Ishikawa (cell line): ENCODE results near the gene PPP1R27.

Experiments used
- CEBPB ChIP-seq: IDR thresholded peaks from 2 replicates; pipeline ENCODE4 v1.6.1; 2012
- CREB1 ChIP-seq: IDR thresholded peaks from 2 replicates; pipeline ENCODE4 v1.6.1; 2012; ENCODE audit warnings: low read depth
- EGR1 ChIP-seq: IDR thresholded peaks from 2 replicates; pipeline ENCODE4 v1.6.1; 2012
- EP300 ChIP-seq: IDR thresholded peaks from 2 replicates; pipeline ENCODE4 v1.6.1; 2012; ENCODE audit warnings: borderline replicate concordance
- FOXM1 ChIP-seq: IDR thresholded peaks from 2 replicates; pipeline ENCODE4 v1.6.1; 2012; ENCODE audit warnings: low read depth, borderline replicate concordance
- NFIC ChIP-seq: IDR thresholded peaks from 2 replicates; pipeline ENCODE4 v1.6.1; 2012
- RAD21 ChIP-seq: IDR thresholded peaks from 2 replicates; pipeline ENCODE4 v1.6.1; 2012; ENCODE audit warnings: low read depth
- TAF1 ChIP-seq: IDR thresholded peaks from 2 replicates; pipeline ENCODE4 v1.6.1; 2012; ENCODE audit warnings: low read depth, mild to moderate bottlenecking
- TCF12 ChIP-seq: IDR thresholded peaks from 2 replicates; pipeline ENCODE4 v1.6.1; 2012; ENCODE audit warnings: low read depth
- TEAD4 ChIP-seq: IDR thresholded peaks from 2 replicates; pipeline ENCODE4 v1.6.1; 2012
- USF1 ChIP-seq: IDR thresholded peaks from 2 replicates; pipeline ENCODE4 v1.6.1; 2012
- YY1 ChIP-seq: IDR thresholded peaks from 2 replicates; pipeline ENCODE4 v1.6.1; 2012; ENCODE audit warnings: low read depth
- ZBTB7A ChIP-seq: IDR thresholded peaks from 2 replicates; pipeline ENCODE4 v1.6.1; 2012; ENCODE audit warnings: low read depth
- TF ChIP-seq, protein P1 (sequence below): IDR thresholded peaks from 2 replicates; pipeline ENCODE4 v1.6.1; 2012
- TF ChIP-seq, protein P2 (sequence below): IDR thresholded peaks from 2 replicates; pipeline ENCODE4 v1.6.1; 2012; ENCODE audit warnings: low read depth, mild to moderate bottlenecking

PPP1R27 gene

GRCh38 chr17:81817758-81818147 is 17.1 kb downstream of the PPP1R27 start:
- TF ChIP-seq USF1: no peak
- TF ChIP-seq, protein P1, sequence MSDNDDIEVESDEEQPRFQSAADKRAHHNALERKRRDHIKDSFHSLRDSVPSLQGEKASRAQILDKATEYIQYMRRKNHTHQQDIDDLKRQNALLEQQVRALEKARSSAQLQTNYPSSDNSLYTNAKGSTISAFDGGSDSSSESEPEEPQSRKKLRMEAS: no peak

- TF ChIP-seq EP300 (no peak), RAD21 (no peak), CEBPB (no peak), TCF12 (no peak), FOXM1 (no peak), CREB1 (no peak), EGR1 (no peak), YY1 (no peak), TAF1 (no peak), NFIC (no peak), ZBTB7A (no peak), TEAD4 (no peak), USF1 (no peak)
- TF ChIP-seq, protein P1: no peak
- TF ChIP-seq, protein P2, sequence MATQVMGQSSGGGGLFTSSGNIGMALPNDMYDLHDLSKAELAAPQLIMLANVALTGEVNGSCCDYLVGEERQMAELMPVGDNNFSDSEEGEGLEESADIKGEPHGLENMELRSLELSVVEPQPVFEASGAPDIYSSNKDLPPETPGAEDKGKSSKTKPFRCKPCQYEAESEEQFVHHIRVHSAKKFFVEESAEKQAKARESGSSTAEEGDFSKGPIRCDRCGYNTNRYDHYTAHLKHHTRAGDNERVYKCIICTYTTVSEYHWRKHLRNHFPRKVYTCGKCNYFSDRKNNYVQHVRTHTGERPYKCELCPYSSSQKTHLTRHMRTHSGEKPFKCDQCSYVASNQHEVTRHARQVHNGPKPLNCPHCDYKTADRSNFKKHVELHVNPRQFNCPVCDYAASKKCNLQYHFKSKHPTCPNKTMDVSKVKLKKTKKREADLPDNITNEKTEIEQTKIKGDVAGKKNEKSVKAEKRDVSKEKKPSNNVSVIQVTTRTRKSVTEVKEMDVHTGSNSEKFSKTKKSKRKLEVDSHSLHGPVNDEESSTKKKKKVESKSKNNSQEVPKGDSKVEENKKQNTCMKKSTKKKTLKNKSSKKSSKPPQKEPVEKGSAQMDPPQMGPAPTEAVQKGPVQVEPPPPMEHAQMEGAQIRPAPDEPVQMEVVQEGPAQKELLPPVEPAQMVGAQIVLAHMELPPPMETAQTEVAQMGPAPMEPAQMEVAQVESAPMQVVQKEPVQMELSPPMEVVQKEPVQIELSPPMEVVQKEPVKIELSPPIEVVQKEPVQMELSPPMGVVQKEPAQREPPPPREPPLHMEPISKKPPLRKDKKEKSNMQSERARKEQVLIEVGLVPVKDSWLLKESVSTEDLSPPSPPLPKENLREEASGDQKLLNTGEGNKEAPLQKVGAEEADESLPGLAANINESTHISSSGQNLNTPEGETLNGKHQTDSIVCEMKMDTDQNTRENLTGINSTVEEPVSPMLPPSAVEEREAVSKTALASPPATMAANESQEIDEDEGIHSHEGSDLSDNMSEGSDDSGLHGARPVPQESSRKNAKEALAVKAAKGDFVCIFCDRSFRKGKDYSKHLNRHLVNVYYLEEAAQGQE: no peak
Measured at GRCh38 chr17:81815646-81815986, 19.2 kb downstream of the PPP1R27 start.

DNA sequence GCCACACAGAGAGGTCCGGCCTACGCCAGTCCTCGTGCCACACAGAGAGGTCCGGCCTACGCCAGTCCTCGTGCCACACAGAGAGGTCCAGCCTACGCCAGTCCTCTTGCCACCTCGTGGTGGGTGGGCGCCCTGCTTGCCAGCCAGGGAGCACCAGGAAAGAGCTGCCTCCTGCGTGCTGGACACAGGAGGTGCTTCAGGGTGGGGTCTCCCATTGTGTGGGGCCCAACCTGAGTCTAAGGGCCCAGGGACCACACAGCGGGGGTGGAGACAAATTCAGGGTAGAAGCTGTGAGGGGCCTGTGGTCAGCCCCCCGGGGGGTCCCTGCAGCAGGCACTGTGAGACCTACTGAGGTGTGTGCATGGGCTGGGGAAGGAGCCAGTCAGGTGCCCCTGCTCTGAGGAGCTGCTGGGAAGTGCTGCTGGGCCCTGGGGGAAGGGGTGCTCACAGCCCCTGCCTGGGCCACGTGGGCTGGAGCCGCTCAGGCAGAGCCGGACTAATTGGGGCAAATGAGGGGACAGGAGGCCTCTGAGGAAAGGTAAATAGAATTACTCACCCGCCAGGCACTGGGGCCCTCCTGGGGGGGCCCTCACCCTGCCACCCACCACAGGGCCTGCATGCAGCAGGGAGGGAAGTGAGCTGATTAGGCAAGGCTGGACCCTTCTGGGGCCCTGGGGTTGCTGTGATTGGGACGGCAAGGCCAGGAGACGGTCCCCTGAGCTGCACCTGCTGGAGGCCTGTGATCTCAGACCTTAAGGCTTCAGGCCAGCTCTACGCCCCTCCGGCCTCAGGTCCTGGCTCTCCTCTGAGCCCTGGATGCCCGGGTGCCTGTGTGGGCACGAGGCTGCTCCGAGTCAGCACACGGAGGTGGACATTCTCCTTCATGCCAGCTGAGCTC is 19.9 kb downstream of the PPP1R27 start:
- TF ChIP-seq, protein P1: no peak; the same call in 1 of the 2 replicates
- peak; percentile 35; the same call in 1 of the 2 replicates for TF ChIP-seq USF1

DNA sequence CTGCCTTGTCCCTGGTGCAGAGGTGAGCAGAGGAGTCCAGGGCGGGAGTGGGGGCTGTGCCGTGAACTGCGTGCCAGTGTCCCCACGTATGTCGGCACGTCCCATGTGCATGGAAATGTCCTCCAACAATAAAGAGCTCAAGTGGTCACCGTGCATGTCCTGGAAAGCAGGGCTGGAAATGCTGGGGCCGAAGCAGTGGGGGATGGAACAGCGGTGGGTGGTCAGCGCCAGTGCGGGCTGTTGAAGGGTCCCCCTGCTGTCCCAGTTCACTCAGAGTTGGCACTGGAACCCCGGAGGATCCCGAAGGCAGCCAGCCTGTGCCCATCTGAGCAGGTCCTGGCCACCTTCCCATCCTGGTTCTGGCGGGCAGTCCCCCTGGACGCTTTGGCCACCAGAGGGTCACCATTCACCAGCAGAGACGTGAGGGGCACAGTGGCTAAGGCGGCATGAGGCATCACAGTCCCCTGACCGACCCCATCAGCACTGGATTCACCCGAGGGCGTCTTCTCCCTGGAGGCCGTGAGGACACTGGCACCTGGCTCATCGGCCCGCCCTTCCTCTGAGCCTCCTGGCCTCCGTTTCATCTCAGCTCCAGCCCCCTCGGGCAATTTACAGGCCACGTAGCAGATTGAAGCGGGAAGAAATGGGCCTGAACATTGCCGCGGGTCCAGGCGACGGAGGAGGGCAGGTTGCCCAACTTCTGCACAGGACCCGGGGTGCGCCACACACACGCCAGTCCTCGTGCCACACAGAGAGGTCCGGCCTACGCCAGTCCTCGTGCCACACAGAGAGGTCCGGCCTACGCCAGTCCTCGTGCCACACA is 20.8 kb downstream of the PPP1R27 start:
- TF ChIP-seq EP300 (no peak), NFIC (no peak), ZBTB7A (no peak), FOXM1 (no peak), YY1 (no peak), TAF1 (no peak), USF1 (no peak), EGR1 (no peak), RAD21 (no peak)
- TF ChIP-seq, protein P2: no peak

GRCh38 chr17:81813371-81813684 is 21.5 kb downstream of the PPP1R27 start:
- TF ChIP-seq EP300 (no peak), TEAD4 (no peak), RAD21 (no peak), USF1 (no peak), CREB1 (no peak), ZBTB7A (no peak), CEBPB (no peak)
- TF ChIP-seq, protein P2: no peak
